Measurements from ENCODE around the gene PRR19. TPM values are rescaled to one million over a fixed set of nuclear protein-coding genes. Genes with fewer than 3 reads are reported as not detected.
A peak's percentile ranks its signal among the peaks of the same experiment; 100 is the strongest.

PRR19 gene
- total RNA-seq, 2 donors from 2014 or later = 0.64 to 1.0 TPM

- DNase-seq (ENCODE audit: low spot score) (peak; percentile 97), ATAC-seq (peak; percentile 83 to 90)
- Mint-ChIP-seq H3K27me3 (no peaks in the 10 kb centered on the region), H3K4me3 (no peak overlapping the region), H3K4me1 (ENCODE audit: low read depth in 2 of 2) (peaks cover 34 to 36% of the 10 kb centered on the region in 2 donors), H3K27ac (no peak overlapping the region), H3K36me3 (no peaks in the 10 kb centered on the region), H3K9me3 (no peaks in the 10 kb centered on the region)
Observed at GRCh38 chr19:42283188-42284065, 18.5 kb upstream of the PRR19 start.

- peak; percentile 91 for DNase-seq (ENCODE audit: low spot score)
Observed at GRCh38 chr19:42284066-42284501, 17.8 kb upstream of the PRR19 start.

GRCh38 chr19:42284591-42285341 is 17.2 kb upstream of the PRR19 start:
- H3K4me1 Mint-ChIP-seq (ENCODE audit: low read depth in 2 of 2) = peaks cover 20 to 23% of the 10 kb centered on the region in 2 donors
- ATAC-seq = no peak
- peak overlapping the region; percentile 83 to 86 for H3K27ac Mint-ChIP-seq
- peak overlapping the region; percentile 98 for H3K4me3 Mint-ChIP-seq
- H3K36me3 Mint-ChIP-seq = no peaks in the 10 kb centered on the region
- no peaks in the 10 kb centered on the region for H3K27me3 Mint-ChIP-seq
- H3K9me3 Mint-ChIP-seq = no peaks in the 10 kb centered on the region
- no peak for DNase-seq (ENCODE audit: low spot score)

More at GRCh38 chr19:42284066-42284501, 17.8 kb upstream of the PRR19 start:
- ATAC-seq = peak; percentile 64 to 79
- H3K27ac Mint-ChIP-seq = no peak overlapping the region
- no peak overlapping the region for H3K4me3 Mint-ChIP-seq
- H3K36me3 Mint-ChIP-seq = no peaks in the 10 kb centered on the region
- H3K9me3 Mint-ChIP-seq = no peaks in the 10 kb centered on the region
- peaks cover 27 to 30% of the 10 kb centered on the region in 2 donors for H3K4me1 Mint-ChIP-seq (ENCODE audit: low read depth in 2 of 2)
- no peaks in the 10 kb centered on the region for H3K27me3 Mint-ChIP-seq

GRCh38 chr19:42285541-42285941 is 16.4 kb upstream of the PRR19 start:
- H3K9me3 Mint-ChIP-seq = no peaks in the 10 kb centered on the region
- ATAC-seq (no peak), DNase-seq (ENCODE audit: low spot score) (no peak)
- H3K4me1 Mint-ChIP-seq (ENCODE audit: low read depth in 2 of 2) = peaks cover 19 to 23% of the 10 kb centered on the region in 2 donors
- peak overlapping the region; percentile 80 to 86 for H3K27ac Mint-ChIP-seq
- H3K4me3 Mint-ChIP-seq = peak overlapping the region; percentile 98
- H3K36me3 Mint-ChIP-seq = no peaks in the 10 kb centered on the region
- no peaks in the 10 kb centered on the region for H3K27me3 Mint-ChIP-seq

- DNase-seq (ENCODE audit: low spot score) = no peak
- Mint-ChIP-seq H3K27ac (peak overlapping the region; percentile 80 to 86), H3K27me3 (no peaks in the 10 kb centered on the region), H3K4me1 (ENCODE audit: low read depth in 2 of 2) (peaks cover 19 to 23% of the 10 kb centered on the region in 2 donors), H3K36me3 (no peaks in the 10 kb centered on the region), H3K4me3 (peak overlapping the region; percentile 98), H3K9me3 (no peaks in the 10 kb centered on the region)
- no peak for ATAC-seq
Observed at GRCh38 chr19:42285988-42286348, 16.0 kb upstream of the PRR19 start.

GRCh38 chr19:42286349-42287016 is 15.4 kb upstream of the PRR19 start:
- peaks cover 21 to 24% of the 10 kb centered on the region in 2 donors for H3K4me1 Mint-ChIP-seq (ENCODE audit: low read depth in 2 of 2)
- H3K27ac Mint-ChIP-seq = peak overlapping the region; percentile 80 to 86
- no peak for ATAC-seq
- no peaks in the 10 kb centered on the region for H3K9me3 Mint-ChIP-seq
- no peak for DNase-seq (ENCODE audit: low spot score)
- H3K36me3 Mint-ChIP-seq = peaks cover 2% of the 10 kb centered on the region
- H3K27me3 Mint-ChIP-seq = no peaks in the 10 kb centered on the region
- H3K4me3 Mint-ChIP-seq = peak overlapping the region; percentile 98

- no peaks in the 10 kb centered on the region for H3K27me3 Mint-ChIP-seq
- H3K36me3 Mint-ChIP-seq = peaks cover 7% of the 10 kb centered on the region
- H3K9me3 Mint-ChIP-seq = no peaks in the 10 kb centered on the region
- DNase-seq (ENCODE audit: low spot score) = no peak
- H3K4me1 Mint-ChIP-seq (ENCODE audit: low read depth in 2 of 2) = peaks cover 24 to 25% of the 10 kb centered on the region in 2 donors
- H3K27ac Mint-ChIP-seq = no peak overlapping the region
- no peak for ATAC-seq
- H3K4me3 Mint-ChIP-seq = peak overlapping the region; percentile 34
Observed at GRCh38 chr19:42287017-42287826, 14.7 kb upstream of the PRR19 start.

- DNase-seq (ENCODE audit: low spot score) (no peak), ATAC-seq (no peak)
- Mint-ChIP-seq H3K27me3 (no peaks in the 10 kb centered on the region), H3K4me1 (ENCODE audit: low read depth in 2 of 2) (peaks cover 21 to 25% of the 10 kb centered on the region in 2 donors), H3K9me3 (no peaks in the 10 kb centered on the region), H3K4me3 (no peak overlapping the region), H3K27ac (no peak overlapping the region), H3K36me3 (peaks cover 7% of the 10 kb centered on the region)
Observed at GRCh38 chr19:42287827-42288107, 14.2 kb upstream of the PRR19 start.

- DNase-seq (ENCODE audit: low spot score) (no peak), ATAC-seq (no peak)
- Mint-ChIP-seq H3K36me3 (peaks cover 7% of the 10 kb centered on the region), H3K27ac (no peak overlapping the region), H3K4me1 (ENCODE audit: low read depth in 2 of 2) (peaks cover 23 to 25% of the 10 kb centered on the region in 2 donors), H3K27me3 (no peaks in the 10 kb centered on the region), H3K4me3 (no peak overlapping the region), H3K9me3 (no peaks in the 10 kb centered on the region)
Observed at GRCh38 chr19:42288387-42288786, 13.5 kb upstream of the PRR19 start.

GRCh38 chr19:42288881-42289555 is 12.9 kb upstream of the PRR19 start:
- no peak overlapping the region for H3K27ac Mint-ChIP-seq
- no peak overlapping the region for H3K4me3 Mint-ChIP-seq
- peaks cover 23 to 25% of the 10 kb centered on the region in 2 donors for H3K4me1 Mint-ChIP-seq (ENCODE audit: low read depth in 2 of 2)
- no peak for ATAC-seq
- H3K36me3 Mint-ChIP-seq = peaks cover 7% of the 10 kb centered on the region
- DNase-seq (ENCODE audit: low spot score) = no peak
- no peaks in the 10 kb centered on the region for H3K9me3 Mint-ChIP-seq
- H3K27me3 Mint-ChIP-seq = no peaks in the 10 kb centered on the region

GRCh38 chr19:42289556-42290041 is 12.3 kb upstream of the PRR19 start:
- DNase-seq (ENCODE audit: low spot score) (no peak), ATAC-seq (no peak)
- Mint-ChIP-seq H3K4me1 (ENCODE audit: low read depth in 2 of 2) (peaks cover 22 to 24% of the 10 kb centered on the region in 2 donors), H3K4me3 (no peak overlapping the region), H3K9me3 (no peaks in the 10 kb centered on the region), H3K36me3 (peaks cover 7% of the 10 kb centered on the region), H3K27me3 (no peaks in the 10 kb centered on the region), H3K27ac (no peak overlapping the region)

- ATAC-seq = no peak
- Mint-ChIP-seq H3K27ac (no peak overlapping the region), H3K4me1 (ENCODE audit: low read depth in 2 of 2) (peaks cover 17 to 19% of the 10 kb centered on the region in 2 donors), H3K9me3 (no peaks in the 10 kb centered on the region), H3K27me3 (no peaks in the 10 kb centered on the region), H3K36me3 (peaks cover 7% of the 10 kb centered on the region), H3K4me3 (no peak overlapping the region)
- no peak for DNase-seq (ENCODE audit: low spot score)
Observed at GRCh38 chr19:42290136-42290522, 11.8 kb upstream of the PRR19 start.
